GM13977 (cell line): ENCODE results near the gene CST3.

Source experiments
- DNase-seq: peaks from one replicate; pipeline ENCODE4 v3.0.0; 2012; ENCODE audit warnings: low spot score
- CTCF ChIP-seq: IDR thresholded peaks from 2 replicates; pipeline ENCODE4 v1.5.1; 2012; ENCODE audit warnings: mild to moderate bottlenecking, control low read depth; ENCODE audit not compliant: insufficient read depth; ENCODE audit errors: extremely low read depth, missing control alignments
- in situ Hi-C: fragments of 300-500 bp; cut with MboI; formaldehyde crosslinking; loops from one replicate; pipeline ENCODE4 v1.12.0; 2022; ENCODE audit warnings: low sequenced_read_pairs, low pct_unique_long_range_greater_than_20kb, mixed read lengths, inconsistent platforms; ENCODE audit not compliant: unreplicated experiment

CST3 gene

GRCh38 chr20:23679133-23680092 is 41.7 kb upstream of the CST3 start:
- DNase-seq, result no peak
- in situ Hi-C loops, result no loop called here
- no peak for TF ChIP-seq CTCF

- DNase-seq, result no peak
- in situ Hi-C loops, result no loop called here
- TF ChIP-seq CTCF, result no peak
Observed at GRCh38 chr20:23673209-23673608, 35.5 kb upstream of the CST3 start.

GRCh38 chr20:23672158-23672557 is 34.4 kb upstream of the CST3 start:
- no peak for TF ChIP-seq CTCF
- in situ Hi-C loops, result no loop called here
- DNase-seq, result no peak

GRCh38 chr20:23671479-23671878 is 33.7 kb upstream of the CST3 start:
- in situ Hi-C loops, result no loop called here
- TF ChIP-seq CTCF, result no peak
- DNase-seq, result no peak

- in situ Hi-C loops, result no loop called here
- no peak for DNase-seq
- no peak for TF ChIP-seq CTCF
Observed at GRCh38 chr20:23670361-23670760, 32.6 kb upstream of the CST3 start.

GRCh38 chr20:23669866-23670265 is 32.1 kb upstream of the CST3 start:
- in situ Hi-C loops, result no loop called here
- TF ChIP-seq CTCF, result no peak
- no peak for DNase-seq
